Right kidney (tissue), 9 donors: ENCODE measurements around the gene RNASE13.
A peak's percentile ranks its signal among the peaks of the same experiment; 100 is the strongest.

ENCODE experiments used
- DNase-seq: peaks from one replicate; pipeline ENCODE4 v3.0.0-alpha.2; 2016
- long read RNA-seq, 8 donors: transcript quantifications; one replicate each; lab custom pipeline, GENCODE V29; 2026

RNASE13 gene
- long read RNA-seq, donor 1 = 0 reads
- long read RNA-seq, donor 2 = 0 reads
- long read RNA-seq, donor 3 = 0 reads
- long read RNA-seq, donor 4 = 0 reads
- long read RNA-seq, donor 5 = 0 reads
- long read RNA-seq, donor 6 = 0 reads
- long read RNA-seq, donor 7 = 0 reads
- long read RNA-seq, donor 8 = 0 reads

- DNase-seq = no peak
Measured at GRCh38 chr14:21034707-21035106, at the start of gene RNASE13. RNASE13 (minus strand) TSS chr14:21034807; CDS start chr14:21034288, 519 bp downstream.

- DNase-seq = no peak
Measured at GRCh38 chr14:21084396-21084795, 49.8 kb upstream of the RNASE13 start.

- DNase-seq = no peak
Measured at GRCh38 chr14:21083565-21084325, 49.1 kb upstream of the RNASE13 start.

GRCh38 chr14:21081521-21082142 lies 47.0 kb upstream of the RNASE13 start:
- no peak for DNase-seq

GRCh38 chr14:21078726-21079125 lies 44.1 kb upstream of the RNASE13 start:
- no peak for DNase-seq

GRCh38 chr14:21078287-21078686 lies 43.7 kb upstream of the RNASE13 start:
- DNase-seq = no peak

- DNase-seq = no peak
Measured at GRCh38 chr14:21077672-21078071, 43.1 kb upstream of the RNASE13 start.

- DNase-seq = no peak
Measured at GRCh38 chr14:21075719-21076437, 41.3 kb upstream of the RNASE13 start.

GRCh38 chr14:21074398-21075272 lies 40.0 kb upstream of the RNASE13 start:
- no peak for DNase-seq

- DNase-seq = no peak
Measured at GRCh38 chr14:21073921-21074320, 39.3 kb upstream of the RNASE13 start.

GRCh38 chr14:21072781-21073339 lies 38.3 kb upstream of the RNASE13 start:
- no peak for DNase-seq

GRCh38 chr14:21072031-21072473 lies 37.4 kb upstream of the RNASE13 start:
- peak; percentile 63 for DNase-seq

- DNase-seq = no peak
Measured at GRCh38 chr14:21071225-21072030, 36.8 kb upstream of the RNASE13 start.

GRCh38 chr14:21070610-21071224 lies 36.1 kb upstream of the RNASE13 start:
- peak; percentile 89 for DNase-seq

- DNase-seq = peak; percentile 87
Measured at GRCh38 chr14:21070083-21070609, 35.5 kb upstream of the RNASE13 start, which contains the start of gene ARHGEF40. ARHGEF40 (plus strand) TSS chr14:21070304; CDS start chr14:21070397, 93 bp downstream.

GRCh38 chr14:21069388-21070082 lies 34.9 kb upstream of the RNASE13 start:
- DNase-seq = peak; percentile 85

GRCh38 chr14:21068521-21069387 lies 34.1 kb upstream of the RNASE13 start:
- DNase-seq = peak; percentile 76

GRCh38 chr14:21066882-21067502 lies 32.4 kb upstream of the RNASE13 start:
- no peak for DNase-seq
